ENCODE measurements around the gene NLRC3. TPM values are rescaled to one million over a fixed set of nuclear protein-coding genes. Genes with fewer than 3 reads are reported as not detected.

NLRC3 gene
- total RNA-seq, 8 experiments from 2014 or later, result 0.41 to 1.5 (median 0.62) TPM

DNA sequence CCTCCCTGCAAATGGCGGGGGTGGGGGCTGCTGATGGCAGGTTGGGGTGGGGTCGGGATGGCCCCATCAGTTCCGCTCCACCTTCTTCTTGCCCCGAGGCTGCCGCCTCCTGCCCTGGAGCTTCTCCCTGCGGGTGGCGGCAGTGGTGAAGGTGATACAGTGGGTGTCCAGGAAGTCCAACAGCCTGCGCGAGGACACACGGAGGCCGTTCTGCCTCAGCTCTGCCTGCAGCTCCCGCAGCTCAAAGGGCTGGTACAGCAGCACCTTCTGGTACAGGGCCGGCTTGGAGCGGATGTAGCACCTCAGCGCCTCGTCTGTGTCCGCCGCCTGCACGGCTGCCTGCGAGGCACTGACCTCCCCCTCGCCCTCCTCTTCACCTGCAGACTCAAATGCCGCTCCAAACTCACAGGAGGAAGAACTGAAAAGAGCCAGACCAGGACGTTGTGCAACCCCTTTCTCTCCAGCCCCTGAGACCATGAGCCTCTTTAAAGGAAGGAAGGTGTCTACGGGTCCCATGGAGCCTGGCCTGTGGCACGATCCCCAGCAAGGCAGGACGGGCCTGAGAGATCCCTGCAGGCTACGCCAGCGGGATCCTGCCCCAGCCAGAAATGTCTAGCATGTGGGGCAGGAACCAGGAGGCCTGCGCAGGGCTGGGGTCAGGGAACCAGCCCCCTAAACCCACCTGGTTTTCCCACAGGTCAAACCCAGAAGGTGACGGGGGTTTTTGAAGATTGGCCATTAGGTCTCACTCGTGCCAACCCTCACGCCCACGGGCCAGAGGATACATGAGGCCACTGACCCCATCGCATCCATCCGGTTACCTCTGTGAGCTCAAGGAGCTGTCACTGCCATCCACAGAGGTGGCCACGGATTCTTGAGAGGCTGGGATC, 5.3 kb upstream of the NLRC3 start:
- H3K27ac ChIP-seq, result no peak overlapping the region
- in situ Hi-C loops (cut with MboI; ENCODE audit: low pct_unique_long_range_greater_than_20kb in 2 of 9, low sequenced_read_pairs in 9 of 9, unreplicated experiment in 9 of 9), result no loop called here
- no peak overlapping the region for H3K4me3 ChIP-seq
- ATAC-seq (replicated peaks in 6 of 8), result no peak
- peaks cover 0 to 11% of the 10 kb centered on the region in 2 donors for H3K4me1 ChIP-seq (replicated peaks in 1 of 2)
- 80 to 100% (median 93%) methylated on average over 1 to 16 of the region's 36 CpGs; no CpG with 5 or more reads in 3 of the 10 experiments for WGBS, 10 experiments

DNA sequence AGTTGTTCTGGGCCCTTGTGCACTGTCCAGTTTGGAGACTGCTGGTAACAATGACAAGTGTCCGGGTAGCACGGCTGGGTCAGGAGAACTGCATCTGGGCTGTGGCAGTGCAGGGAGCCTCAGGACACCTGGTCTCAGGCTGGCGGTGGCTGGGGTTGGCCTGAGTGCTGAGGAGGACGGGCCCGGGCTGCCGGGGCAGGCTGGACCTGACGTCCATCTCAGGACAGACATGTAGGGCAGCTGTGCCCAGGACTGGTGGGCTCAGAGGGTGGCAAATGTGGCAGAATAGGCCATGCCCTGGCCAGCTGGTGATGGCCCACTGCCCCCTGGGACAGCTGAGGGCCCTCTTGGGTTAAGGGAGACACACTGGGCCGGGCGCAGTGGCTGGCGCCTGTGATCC, 4.2 kb upstream of the NLRC3 start:
- no peak for ATAC-seq (replicated peaks in 6 of 8)
- Histone ChIP-seq H3K27ac (no peak overlapping the region), H3K4me3 (no peak overlapping the region), H3K4me1 (replicated peaks in 1 of 2) (peaks cover 0 to 11% of the 10 kb centered on the region in 2 donors)
- in situ Hi-C loops (cut with MboI; ENCODE audit: low pct_unique_long_range_greater_than_20kb in 2 of 9, low sequenced_read_pairs in 9 of 9, unreplicated experiment in 9 of 9), result no loop called here
- 60 to 100% methylated on average over 1 to 3 of the region's 10 CpGs; no CpG with 5 or more reads in 8 of the 10 experiments for WGBS, 10 experiments

DNA sequence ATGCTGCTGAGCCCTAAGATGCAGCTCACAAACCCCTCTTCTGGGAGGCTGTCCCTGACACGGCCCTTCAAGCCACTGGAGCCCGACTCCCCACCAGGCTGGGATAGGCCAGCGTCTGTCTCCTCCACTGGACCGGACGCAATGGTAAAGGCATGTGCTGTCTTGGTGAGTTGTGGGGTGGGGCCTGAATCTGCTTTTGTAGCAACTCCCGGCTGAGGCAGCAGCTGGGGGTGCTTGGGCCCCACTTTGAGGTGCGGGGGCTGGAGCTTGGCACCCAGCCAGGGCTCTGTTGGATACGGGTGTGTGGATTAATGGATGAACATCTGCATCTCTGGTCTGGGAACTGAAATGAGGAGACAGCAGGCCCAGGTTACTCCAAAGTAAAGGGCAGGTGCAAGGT, 3.5 kb upstream of the NLRC3 start:
- no peak overlapping the region for H3K4me3 ChIP-seq
- in situ Hi-C loops (cut with MboI; ENCODE audit: low pct_unique_long_range_greater_than_20kb in 2 of 9, low sequenced_read_pairs in 9 of 9, unreplicated experiment in 9 of 9), result no loop called here
- H3K4me1 ChIP-seq (replicated peaks in 1 of 2), result peaks cover 0 to 11% of the 10 kb centered on the region in 2 donors
- WGBS, 10 experiments, result 20 to 50% (median 33%) methylated on average over 1 to 2 of the region's 8 CpGs; no CpG with 5 or more reads in 7 of the 10 experiments
- ATAC-seq (replicated peaks in 6 of 8), result peak in 7 of 8 experiments; percentile 38 to 85 (median 61)
- H3K27ac ChIP-seq, result no peak overlapping the region

DNA sequence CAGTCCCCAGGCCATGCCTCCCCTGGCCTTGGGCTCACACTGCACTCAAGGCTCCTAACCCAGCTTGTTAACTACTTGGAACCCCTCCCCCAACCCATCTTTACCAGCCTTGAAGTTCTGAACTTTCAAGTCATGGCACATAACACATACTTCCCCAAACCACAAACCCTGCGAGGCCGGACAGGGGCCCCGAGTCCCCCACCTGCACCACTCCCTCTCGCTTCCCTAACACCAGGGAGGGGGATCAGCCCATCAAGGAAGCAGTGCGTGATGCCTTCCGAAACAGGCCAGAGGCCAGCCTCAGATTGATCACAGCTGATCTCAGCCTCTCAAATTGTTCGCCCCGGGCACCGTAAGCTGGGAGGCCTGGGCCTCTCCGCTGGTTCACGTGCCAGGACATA, 3.0 kb upstream of the NLRC3 start:
- peak in 2 of 8 experiments; percentile 15 to 32 for ATAC-seq (replicated peaks in 6 of 8)
- in situ Hi-C loops (cut with MboI; ENCODE audit: low pct_unique_long_range_greater_than_20kb in 2 of 9, low sequenced_read_pairs in 9 of 9, unreplicated experiment in 9 of 9), result no loop called here
- Histone ChIP-seq H3K4me1 (replicated peaks in 1 of 2) (peaks cover 0 to 11% of the 10 kb centered on the region in 2 donors), H3K27ac (no peak overlapping the region), H3K4me3 (no peak overlapping the region)
- 0 to 100% (median 93%) methylated on average over 1 to 4 of the region's 11 CpGs; no CpG with 5 or more reads in 7 of the 10 experiments for WGBS, 10 experiments

DNA sequence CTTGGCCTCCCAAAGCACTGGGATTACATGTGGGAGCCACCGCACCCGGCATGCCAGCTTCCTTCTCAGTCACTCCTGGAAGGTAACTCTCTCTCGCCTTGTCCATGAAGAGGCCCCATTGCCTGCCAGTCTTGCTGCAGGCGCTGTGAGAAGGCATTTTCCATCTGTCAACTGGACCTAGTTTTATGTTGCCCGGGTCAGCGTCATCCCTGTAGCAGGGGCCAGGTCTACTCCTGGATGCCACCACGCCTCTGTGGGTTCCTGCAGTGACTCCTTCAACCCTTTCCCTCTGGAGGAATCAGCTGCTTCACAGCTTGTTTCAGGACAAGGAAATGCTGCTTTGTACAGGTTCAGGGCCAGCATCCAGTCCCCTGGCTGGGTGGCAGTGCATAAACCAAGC, 2.6 kb upstream of the NLRC3 start:
- Histone ChIP-seq H3K27ac (no peak overlapping the region), H3K4me1 (replicated peaks in 1 of 2) (peaks cover 0 to 11% of the 10 kb centered on the region in 2 donors), H3K4me3 (no peak overlapping the region)
- no peak for ATAC-seq (replicated peaks in 6 of 8)
- 60 to 100% (median 92%) methylated on average over 1 to 4 of the region's 7 CpGs; no CpG with 5 or more reads in 2 of the 10 experiments for WGBS, 10 experiments
- in situ Hi-C loops (cut with MboI; ENCODE audit: low pct_unique_long_range_greater_than_20kb in 2 of 9, low sequenced_read_pairs in 9 of 9, unreplicated experiment in 9 of 9), result no loop called here

DNA sequence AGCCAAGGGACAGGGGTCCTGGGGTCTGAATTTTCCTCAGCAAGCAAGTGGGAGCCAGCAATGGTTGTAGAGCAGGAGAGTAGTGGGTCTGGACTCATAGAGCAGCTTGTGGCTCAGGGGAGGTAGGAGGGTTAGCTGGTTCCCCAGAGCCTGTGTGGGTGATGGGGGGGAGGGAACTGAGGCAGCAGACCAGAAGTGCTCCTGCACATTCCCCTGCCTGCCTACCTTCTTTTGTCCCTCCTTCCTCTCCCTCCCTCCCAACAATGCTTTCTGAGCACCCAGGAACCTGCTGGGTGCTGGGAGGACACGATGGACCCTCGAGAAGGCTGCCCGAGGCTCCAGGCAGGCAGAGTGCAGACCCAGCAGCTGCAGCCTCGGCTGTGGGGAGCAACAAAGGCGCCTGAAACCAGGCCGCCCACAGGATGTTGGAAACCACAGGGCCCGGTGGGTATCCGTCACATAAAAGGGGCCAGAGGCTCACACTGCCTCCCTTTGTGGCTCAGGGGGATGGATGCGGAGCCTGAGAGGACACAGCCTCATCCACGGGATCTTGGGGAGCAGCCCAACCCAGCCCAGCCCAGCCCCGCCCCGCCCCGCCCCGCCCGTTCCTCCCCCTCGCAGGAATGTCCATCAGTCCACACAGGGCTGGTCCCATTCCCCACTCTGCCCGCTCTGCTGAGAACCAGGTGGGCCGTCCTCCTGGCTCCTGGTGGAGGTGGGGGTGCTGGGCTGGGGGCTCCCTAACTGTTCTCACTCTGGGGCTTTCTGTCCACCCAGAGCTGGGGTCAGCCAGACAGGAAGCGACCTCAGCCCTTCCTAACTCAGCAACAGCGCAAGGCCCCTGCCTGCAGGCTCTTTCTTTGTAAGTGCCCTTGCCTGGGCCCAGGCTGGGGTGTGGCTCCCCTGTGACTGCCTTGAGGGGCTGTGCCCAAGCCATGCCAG, 1.7 kb upstream of the NLRC3 start:
- no peak overlapping the region for H3K4me3 ChIP-seq
- 52 to 80% (median 60%) methylated on average over 1 to 7 of the region's 20 CpGs; no CpG with 5 or more reads in 7 of the 10 experiments for WGBS, 10 experiments
- ATAC-seq (replicated peaks in 6 of 8), result peak in 1 of 8 experiments; percentile 46

DNA sequence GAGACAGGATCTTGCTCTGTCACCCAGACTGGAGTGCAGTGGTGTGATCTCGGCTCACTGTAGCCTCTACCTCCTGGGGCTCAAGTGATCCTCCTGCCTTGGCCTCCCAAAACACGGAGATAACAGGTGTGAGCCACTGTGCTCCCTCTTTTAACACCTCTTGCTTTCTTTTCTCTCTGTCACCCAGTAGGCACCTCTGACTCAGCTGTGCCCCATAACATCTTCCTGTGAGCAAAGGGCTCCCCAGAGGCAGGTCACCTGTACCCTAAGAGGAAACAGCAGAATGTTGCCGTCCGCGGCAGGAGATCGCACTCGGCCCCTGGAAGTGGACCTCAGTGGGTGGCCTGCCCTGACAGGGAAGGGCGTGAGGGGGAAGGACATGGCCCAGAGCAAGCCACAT, 918 bp upstream of the NLRC3 start:
- H3K27ac ChIP-seq, result no peak overlapping the region
- in situ Hi-C loops (cut with MboI; ENCODE audit: low pct_unique_long_range_greater_than_20kb in 2 of 9, low sequenced_read_pairs in 9 of 9, unreplicated experiment in 9 of 9), result no loop called here
- WGBS, 10 experiments, result 67 to 98% (median 79%) methylated on average over 2 to 7 of the region's 8 CpGs; no CpG with 5 or more reads in 4 of the 10 experiments
- H3K4me1 ChIP-seq (replicated peaks in 1 of 2), result peaks cover 0 to 11% of the 10 kb centered on the region in 2 donors
- no peak for ATAC-seq (replicated peaks in 6 of 8)
- H3K4me3 ChIP-seq, result no peak overlapping the region

More for the DNA sequence above, 1.7 kb upstream of the NLRC3 start:
- H3K27ac ChIP-seq, result no peak overlapping the region
- in situ Hi-C loops (cut with MboI; ENCODE audit: low pct_unique_long_range_greater_than_20kb in 2 of 9, low sequenced_read_pairs in 9 of 9, unreplicated experiment in 9 of 9), result no loop called here
- H3K4me1 ChIP-seq (replicated peaks in 1 of 2), result peaks cover 0 to 11% of the 10 kb centered on the region in 2 donors

DNA sequence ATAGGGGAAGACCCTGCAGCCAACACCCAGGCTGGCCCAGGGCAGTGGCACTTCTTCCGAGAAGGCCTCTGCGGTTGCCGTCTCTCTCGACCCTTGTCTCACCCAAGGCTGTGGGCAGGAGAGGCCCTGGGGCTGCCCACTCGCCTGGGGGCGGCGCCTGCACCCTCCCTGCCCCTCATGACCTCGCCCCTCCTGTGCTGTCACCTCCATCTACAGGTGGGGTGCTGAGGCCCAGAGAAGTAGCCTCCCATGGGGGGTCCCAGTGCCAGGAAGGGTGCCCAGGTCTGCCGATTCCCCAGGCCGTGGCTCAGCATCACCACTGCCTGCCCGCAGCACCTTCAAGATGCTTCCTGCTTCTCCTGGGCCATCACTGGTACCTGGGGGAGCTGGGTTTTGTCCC, 992 bp downstream of the NLRC3 start:
- no peak overlapping the region for H3K27ac ChIP-seq
- WGBS, 10 experiments, result 100% methylated on average over 1 of the region's 11 CpGs; no CpG with 5 or more reads in 9 of the 10 experiments
- peaks cover 0 to 11% of the 10 kb centered on the region in 2 donors for H3K4me1 ChIP-seq (replicated peaks in 1 of 2)
- H3K4me3 ChIP-seq, result no peak overlapping the region
- ATAC-seq (replicated peaks in 6 of 8), result no peak
- in situ Hi-C loops (cut with MboI; ENCODE audit: low pct_unique_long_range_greater_than_20kb in 2 of 9, low sequenced_read_pairs in 9 of 9, unreplicated experiment in 9 of 9), result no loop called here

DNA sequence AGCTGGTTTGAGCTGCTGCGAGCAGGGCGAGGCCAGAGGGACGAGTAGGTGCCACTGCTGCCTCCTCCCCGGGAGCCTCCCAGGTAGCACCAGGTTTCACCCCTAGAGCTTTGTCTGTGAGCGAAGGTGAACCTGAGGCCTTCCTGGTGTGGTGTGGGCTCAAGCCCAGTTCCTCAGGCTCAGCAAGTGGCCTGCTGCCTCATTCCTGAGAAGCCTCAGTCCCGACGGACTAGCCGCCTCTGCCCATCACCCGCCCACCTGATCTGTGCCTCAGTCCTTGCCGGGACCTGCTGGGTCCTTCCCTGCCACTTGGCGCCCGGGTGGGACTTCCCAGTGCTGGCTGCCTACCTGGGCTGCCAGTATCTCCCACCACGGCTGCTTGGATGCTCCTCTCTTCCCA, 1.7 kb downstream of the NLRC3 start:
- in situ Hi-C loops (cut with MboI; ENCODE audit: low pct_unique_long_range_greater_than_20kb in 2 of 9, low sequenced_read_pairs in 9 of 9, unreplicated experiment in 9 of 9), result no loop called here

DNA sequence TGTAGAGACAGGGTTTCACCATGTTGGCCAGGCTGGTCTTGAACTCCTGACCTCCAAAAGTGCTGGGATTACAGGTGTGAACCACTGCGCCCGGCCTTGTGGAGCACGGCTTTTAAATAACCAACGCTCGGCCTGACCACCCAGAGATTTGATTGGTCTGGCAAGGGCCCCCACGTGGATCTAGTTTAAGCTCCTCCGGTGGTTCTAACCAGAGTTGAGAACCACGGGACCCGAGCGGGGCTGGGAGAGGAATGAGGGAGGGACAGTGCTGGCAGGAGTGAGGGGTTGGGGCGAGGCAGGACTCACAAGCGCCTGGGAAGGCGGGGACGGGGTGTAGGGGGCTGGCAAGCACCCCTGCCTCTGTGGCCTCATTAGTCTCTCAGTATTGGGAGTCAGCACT, 3.0 kb downstream of the NLRC3 start:
- H3K27ac ChIP-seq, result no peak overlapping the region
- 20 to 100% (median 85%) methylated on average over 1 to 3 of the region's 14 CpGs; no CpG with 5 or more reads in 6 of the 10 experiments for WGBS, 10 experiments
- no peaks in the 10 kb centered on the region for H3K4me1 ChIP-seq (replicated peaks in 1 of 2)
- ATAC-seq (replicated peaks in 6 of 8), result no peak
- in situ Hi-C loops (cut with MboI; ENCODE audit: low pct_unique_long_range_greater_than_20kb in 2 of 9, low sequenced_read_pairs in 9 of 9, unreplicated experiment in 9 of 9), result no loop called here
- H3K4me3 ChIP-seq, result no peak overlapping the region

More for the DNA sequence above, 1.7 kb downstream of the NLRC3 start:
- H3K4me1 ChIP-seq (replicated peaks in 1 of 2), result peaks cover 0 to 5% of the 10 kb centered on the region in 2 donors
- no peak overlapping the region for H3K27ac ChIP-seq
- WGBS, 10 experiments, result 60 to 100% methylated on average over 1 of the region's 13 CpGs; no CpG with 5 or more reads in 8 of the 10 experiments
- ATAC-seq (replicated peaks in 6 of 8), result no peak
- H3K4me3 ChIP-seq, result no peak overlapping the region

DNA sequence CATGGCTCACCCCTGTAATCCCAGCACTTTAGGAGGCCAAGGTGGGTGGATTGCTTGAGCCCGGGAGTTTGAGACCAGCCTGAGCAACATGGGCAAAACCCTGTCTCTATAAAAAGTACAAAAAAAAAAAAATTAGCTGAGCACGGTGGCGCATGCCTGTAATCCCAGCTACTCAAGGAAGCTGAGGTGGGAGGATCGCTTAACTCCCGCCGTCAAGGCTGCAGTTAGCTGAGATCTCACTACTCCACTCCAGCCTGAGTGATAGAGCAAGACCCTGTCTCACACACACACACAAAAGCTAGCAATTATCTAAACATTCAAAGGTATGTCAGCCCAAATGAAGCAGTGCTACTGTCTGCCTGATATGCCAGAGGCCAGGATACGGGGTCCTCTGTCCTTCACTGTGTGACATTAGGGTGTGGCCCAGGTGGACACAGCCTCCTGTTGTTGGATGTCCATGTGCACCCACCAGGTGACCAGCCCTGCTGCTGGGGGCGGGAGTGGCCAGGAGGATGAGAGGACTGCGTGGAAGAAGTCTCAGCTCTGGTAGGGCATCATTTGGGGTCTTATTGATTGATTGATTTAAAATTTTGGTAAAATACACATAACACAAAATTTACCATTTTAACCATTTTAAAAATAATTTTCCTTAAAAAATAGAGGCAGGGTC, 3.9 kb downstream of the NLRC3 start:
- no peaks in the 10 kb centered on the region for H3K4me1 ChIP-seq (replicated peaks in 1 of 2)
- H3K27ac ChIP-seq, result no peak overlapping the region
- no peak for ATAC-seq (replicated peaks in 6 of 8)
- H3K4me3 ChIP-seq, result no peak overlapping the region
- in situ Hi-C loops (cut with MboI; ENCODE audit: low pct_unique_long_range_greater_than_20kb in 2 of 9, low sequenced_read_pairs in 9 of 9, unreplicated experiment in 9 of 9), result no loop called here
- 67 to 100% (median 89%) methylated on average over 1 to 8 of the region's 9 CpGs for WGBS, 10 experiments

DNA sequence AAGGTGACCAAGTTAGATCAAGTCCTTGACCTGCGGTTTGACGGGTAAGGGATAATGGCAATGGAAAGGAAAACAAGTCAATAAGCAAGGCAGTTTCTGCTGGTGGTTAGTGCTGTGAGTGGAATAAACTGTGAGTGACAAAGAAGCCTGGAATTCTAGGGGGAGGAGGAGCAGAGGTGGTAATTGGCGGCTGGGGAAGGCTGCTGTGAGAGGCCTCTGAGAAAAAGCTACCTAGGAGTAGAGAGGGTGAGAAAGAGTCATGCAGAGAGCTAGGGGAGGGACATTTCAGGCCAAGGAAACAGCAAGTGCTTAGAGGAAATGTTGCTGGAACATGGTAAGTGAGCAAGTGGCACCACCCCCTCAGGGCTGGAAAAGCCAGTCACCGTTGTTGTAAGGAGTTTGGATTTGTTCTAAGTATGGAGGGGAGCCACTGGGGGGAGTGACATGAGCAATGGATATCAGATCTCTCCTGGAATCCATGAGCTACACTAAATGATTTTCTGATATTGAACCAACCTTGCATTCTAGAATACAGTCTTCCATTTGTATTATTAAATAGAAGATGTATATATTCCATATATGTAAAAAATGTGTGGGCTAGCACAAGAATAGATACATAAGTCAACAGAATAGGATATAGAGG, 6.7 kb downstream of the NLRC3 start:
- no peak overlapping the region for H3K27ac ChIP-seq
- WGBS, 10 experiments, result 10 to 100% (median 76%) methylated on average over 1 to 4 of the region's 4 CpGs; no CpG with 5 or more reads in 1 of the 10 experiments

More for the DNA sequence above, 6.7 kb downstream of the NLRC3 start:
- in situ Hi-C loops (cut with MboI; ENCODE audit: low pct_unique_long_range_greater_than_20kb in 2 of 9, low sequenced_read_pairs in 9 of 9, unreplicated experiment in 9 of 9), result no loop called here
- no peak for ATAC-seq (replicated peaks in 6 of 8)
- H3K4me1 ChIP-seq (replicated peaks in 1 of 2), result no peaks in the 10 kb centered on the region
- H3K4me3 ChIP-seq, result no peak overlapping the region
